GM12865 (cell line): Measurements from ENCODE around the gene KRT16.

Experiments used
- DNase-seq: peaks from one replicate; pipeline ENCODE4 v3.0.0; 2010; ENCODE audit warnings: low read depth
- H3K4me3 ChIP-seq: 2 replicates; pipeline ENCODE4 v1.5.1; 2011; ENCODE audit warnings: mild to moderate bottlenecking, low read depth, low read length, control low read depth
- CTCF ChIP-seq: IDR thresholded peaks from 2 replicates; pipeline ENCODE4 v1.5.1; 2011; ENCODE audit warnings: low read length, control low read depth, low read depth, inconsistent platforms; ENCODE audit not compliant: insufficient read depth; ENCODE audit errors: missing control alignments

Gene KRT16

GRCh38 chr17:41595585-41595984, 17.0 kb downstream of the KRT16 start:
- TF ChIP-seq CTCF, result no peak
- DNase-seq, result no peak
- H3K4me3 ChIP-seq, result no peak overlapping the region

DNA sequence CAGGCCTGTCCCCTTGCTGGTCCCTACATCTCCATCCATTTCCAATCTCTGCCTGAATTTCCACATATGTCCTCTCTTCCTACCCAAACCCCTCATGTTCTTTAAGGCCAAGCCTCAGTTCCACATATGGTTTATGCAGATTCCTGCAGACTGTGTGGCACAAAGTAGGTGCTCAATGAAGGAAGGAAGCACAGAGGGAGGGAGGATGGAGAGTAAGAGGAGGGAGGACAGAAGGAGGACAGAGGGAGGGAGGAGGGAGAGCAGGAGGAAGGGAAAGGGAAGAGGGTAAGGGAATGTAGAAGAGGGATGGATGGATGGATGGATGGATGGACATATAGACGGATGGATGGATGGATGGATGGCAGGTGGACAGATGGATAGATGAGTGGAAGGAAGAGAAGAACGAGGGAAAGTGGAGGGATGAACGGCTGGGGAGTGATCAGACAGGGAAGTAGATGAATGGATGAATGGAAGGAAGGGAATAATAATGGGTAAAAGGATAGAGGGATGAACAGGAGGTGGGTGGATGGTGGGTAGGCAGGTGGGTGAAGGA, 18.1 kb downstream of the KRT16 start:
- no peak overlapping the region for H3K4me3 ChIP-seq
- TF ChIP-seq CTCF, result no peak
- no peak for DNase-seq

GRCh38 chr17:41593306-41593981, 19.1 kb downstream of the KRT16 start:
- peak; percentile 24 for DNase-seq
- no peak overlapping the region for H3K4me3 ChIP-seq
- TF ChIP-seq CTCF, result no peak

DNA sequence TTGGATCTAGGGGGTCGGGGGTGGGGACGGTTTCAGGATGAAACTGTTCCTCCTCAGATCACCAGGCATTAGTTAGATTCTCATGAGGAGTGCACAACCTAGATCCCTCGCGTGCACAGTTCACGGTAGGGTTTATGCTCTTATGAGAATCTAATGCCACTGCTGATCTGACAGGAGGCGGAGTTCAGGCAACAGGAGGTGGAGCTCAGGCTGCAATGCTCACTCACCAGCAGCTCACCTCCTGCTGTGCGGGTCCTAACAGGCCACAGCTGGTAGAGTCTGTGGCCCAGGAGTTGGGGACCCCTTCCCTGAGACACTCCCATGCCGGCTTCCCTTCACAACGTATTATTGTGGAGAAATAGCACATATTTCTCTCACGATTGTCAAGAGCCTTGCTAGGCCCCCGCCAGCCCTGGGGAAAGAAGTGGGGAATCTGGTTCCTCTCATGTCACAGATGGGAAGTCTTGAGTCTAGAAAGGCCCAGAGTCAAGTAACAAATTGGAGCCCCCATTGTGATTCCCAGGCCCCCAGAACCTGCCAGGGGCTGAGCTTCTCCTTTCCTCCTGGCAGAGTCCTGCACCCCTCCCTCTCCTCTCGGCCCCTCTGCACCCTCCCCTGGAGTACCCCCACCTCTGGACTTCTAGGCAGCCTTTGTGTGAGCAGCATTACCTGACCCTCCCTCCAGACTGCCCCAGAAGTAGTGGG, 19.8 kb downstream of the KRT16 start:
- no peak for TF ChIP-seq CTCF
- H3K4me3 ChIP-seq, result no peak overlapping the region
- no peak for DNase-seq

GRCh38 chr17:41589301-41589700, 23.3 kb downstream of the KRT16 start:
- DNase-seq, result no peak
- no peak for TF ChIP-seq CTCF
- no peak overlapping the region for H3K4me3 ChIP-seq

DNA sequence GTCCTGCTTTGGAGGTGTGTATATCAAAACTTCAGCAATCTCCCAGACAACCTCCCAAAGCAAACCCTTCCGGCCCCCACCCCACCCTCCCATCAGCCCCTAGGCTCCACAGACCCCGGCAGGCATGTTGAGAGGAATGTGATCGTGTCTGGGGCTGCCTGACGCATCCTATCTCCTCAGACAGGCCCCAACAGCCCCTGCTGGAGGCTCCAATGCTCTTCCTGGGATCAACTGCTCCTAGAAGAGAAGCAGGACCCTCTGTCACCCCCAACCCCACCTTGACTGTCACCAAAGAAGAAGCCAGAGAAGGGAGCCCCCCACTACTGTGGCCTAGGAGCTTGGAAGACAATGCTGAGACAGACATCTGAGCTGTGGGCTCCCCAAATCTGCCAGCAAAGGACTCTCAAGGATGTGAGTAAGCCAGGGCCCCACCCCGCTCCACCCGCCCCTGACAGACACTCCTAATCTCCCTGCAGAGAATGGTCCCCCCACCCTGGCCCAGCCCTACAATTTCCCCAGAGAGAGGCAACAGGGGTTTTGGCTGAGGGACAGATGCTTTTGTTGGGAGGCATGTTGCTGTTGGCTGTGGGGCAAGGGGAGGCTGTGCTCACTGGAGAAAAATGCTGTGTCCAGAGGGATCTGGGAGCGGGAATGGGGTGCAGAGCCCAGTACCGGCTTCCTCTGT, 24.3 kb downstream of the KRT16 start:
- no peak for DNase-seq
- no peak overlapping the region for H3K4me3 ChIP-seq
- TF ChIP-seq CTCF, result no peak
